Naive thymus-derived CD4-positive, alpha-beta T cell (primary cell): Measurements from ENCODE around the gene NKX3-2. TPM values are rescaled to one million over a fixed set of nuclear protein-coding genes. Genes with fewer than 3 reads are reported as not detected.
A peak's percentile ranks its signal among the peaks of the same experiment; 100 is the strongest.

Source experiments
- ATAC-seq: fragments of 150-1000 bp; cut with Tn5 transposase; 2 replicates; pipeline ENCODE4 v1.10.0; 2021; ENCODE audit warnings: mild to moderate bottlenecking, moderate library complexity
- CTCF ChIA-PET: fragments of 350-600 bp; sonication (Branson Sonifier 250); formaldehyde crosslinking; loops from one replicate; lab custom pipeline; 2021; ENCODE audit warnings: antibody characterized with exemption; lab: Charles Lee
- POLR2A ChIA-PET: fragments of 350-600 bp; sonication (Branson Sonifier 250); formaldehyde crosslinking; loops from one replicate; lab custom pipeline; 2021; ENCODE audit warnings: antibody characterized with exemption, inconsistent platforms; lab: Charles Lee
- DNase-seq, 9 donors: peaks; one replicate each; pipeline versions ENCODE4 v3.0.0 to v3.0.0-alpha.2; 2020 to 2022; ENCODE audit warnings: mixed read lengths in 1 of 9
- H3K27ac ChIP-seq: one replicate; pipeline ENCODE4 v1.7.0; 2013; ENCODE audit warnings: mild to moderate bottlenecking, low read depth, low read length, moderate library complexity
- H3K27me3 ChIP-seq, 2 donors: one replicate each; pipeline ENCODE4 v1.7.0; 2013; ENCODE audit warnings: low read length in 2 of 2, mild to moderate bottlenecking in 2 of 2, moderate library complexity in 2 of 2; ENCODE audit not compliant: control insufficient read depth in 2 of 2, insufficient read depth in 2 of 2
- H3K36me3 ChIP-seq, 3 experiments: 1 replicate in 2 of 3; 2 replicates in 1 of 3; pipeline ENCODE4 v1.7.0; 2013; ENCODE audit warnings: low read length in 3 of 3, mild to moderate bottlenecking in 3 of 3, moderate library complexity in 1 of 3; ENCODE audit not compliant: insufficient read depth in 3 of 3, control insufficient read depth in 2 of 3
- H3K4me1 ChIP-seq, 2 donors: one replicate each; pipeline ENCODE4 v1.7.0; 2013; ENCODE audit warnings: low read length in 2 of 2, mild to moderate bottlenecking in 2 of 2, moderate library complexity in 1 of 2; ENCODE audit not compliant: control insufficient read depth in 2 of 2, insufficient read depth in 2 of 2
- H3K4me3 ChIP-seq: 2 replicates; pipeline ENCODE4 v1.7.0; 2013; ENCODE audit warnings: mild to moderate bottlenecking, low read length
- H3K9me3 ChIP-seq, 3 experiments: 1 replicate in 2 of 3; 2 replicates in 1 of 3; pipeline ENCODE4 v1.7.0; 2013; ENCODE audit warnings: low read length in 3 of 3; ENCODE audit not compliant: control insufficient read depth in 2 of 3
- H3K27ac Mint-ChIP-seq, 9 donors: one replicate each; pipeline ENCODE4 v1.8.0; 2020 to 2022; ENCODE audit warnings: mixed read lengths in 9 of 9, mild to moderate bottlenecking in 8 of 9, moderate library complexity in 5 of 9, inconsistent platforms in 2 of 9
- H3K27me3 Mint-ChIP-seq, 5 donors: one replicate each; pipeline ENCODE4 v1.8.0; 2021 to 2022; ENCODE audit warnings: mixed read lengths in 5 of 5, mild to moderate bottlenecking in 1 of 5
- H3K36me3 Mint-ChIP-seq, 5 donors: one replicate each; pipeline ENCODE4 v1.8.0; 2020 to 2022; ENCODE audit warnings: mixed read lengths in 5 of 5, mild to moderate bottlenecking in 3 of 5, inconsistent platforms in 1 of 5
- H3K4me1 Mint-ChIP-seq, 7 donors: one replicate each; pipeline ENCODE4 v1.8.0; 2020 to 2022; ENCODE audit warnings: mixed read lengths in 7 of 7, mild to moderate bottlenecking in 3 of 7, inconsistent platforms in 1 of 7
- H3K4me3 Mint-ChIP-seq, 10 donors: one replicate each; pipeline ENCODE4 v1.8.0; 2020 to 2022; ENCODE audit warnings: mild to moderate bottlenecking in 10 of 10, mixed read lengths in 10 of 10, moderate library complexity in 6 of 10, inconsistent platforms in 2 of 10
- H3K9me3 Mint-ChIP-seq, 11 donors: one replicate each; pipeline ENCODE4 v1.8.0; 2020 to 2022; ENCODE audit warnings: mixed read lengths in 11 of 11, mild to moderate bottlenecking in 4 of 11, inconsistent platforms in 1 of 11, moderate library complexity in 1 of 11
- intact Hi-C, 2 donors: fragments of 100-400 bp; cut with micrococcal nuclease; formaldehyde crosslinking; loops; one replicate each; pipeline ENCODE4 v1.15.1; 2023
- polyA plus RNA-seq, 2 donors: library from polyadenylated mRNA; unstranded; fragments of 300-500 nt; fragmentation: Illumina TruSeq; gene quantifications; one replicate each; pipeline ENCODE4 v1.2.3, GENCODE V29; 2021
- total RNA-seq, 6 experiments: library from RNA in 5 of 6; stranded (reverse) in 5 of 6; gene quantifications; 1 replicate in 5 of 6; 2 replicates in 1 of 6; pipeline ENCODE4 v1.2.3 and lab custom pipeline; 2021 to 2026

Gene NKX3-2
- total and polyA plus RNA-seq, 7 experiments from 2014 or later: not detected

DNA sequence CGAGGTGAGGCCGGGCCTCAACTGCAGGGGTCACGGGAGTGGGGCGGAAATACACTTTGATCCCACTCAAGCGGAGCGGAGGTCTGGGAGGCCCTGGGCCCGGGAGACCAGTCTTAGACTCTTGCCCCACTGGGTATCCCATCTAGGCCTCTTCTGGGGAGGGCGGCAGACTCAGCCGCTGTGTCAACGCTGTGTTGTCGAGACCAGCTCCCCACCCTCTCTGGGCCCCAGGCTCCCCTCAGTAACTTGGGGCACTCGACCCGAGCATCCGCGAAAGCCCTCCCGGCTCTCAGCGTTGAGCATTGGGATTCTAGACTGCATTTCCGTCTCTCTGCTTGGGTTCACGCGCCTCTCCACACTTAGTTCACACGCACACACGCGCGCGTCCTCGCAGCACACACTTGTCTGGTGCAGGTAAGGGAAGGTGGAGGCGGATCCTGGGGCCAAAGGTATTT is 1.7 kb downstream of the NKX3-2 start:
- Histone ChIP-seq H3K4me3 (no peak overlapping the region), H3K27me3 (peaks cover 30 to 66% of the 10 kb centered on the region in 2 donors), H3K4me1 (peaks cover 13 to 38% of the 10 kb centered on the region in 2 donors), H3K36me3 (no peaks in the 10 kb centered on the region), H3K9me3 (peaks cover 0 to 11% (median 0%) of the 10 kb centered on the region in 3 experiments), H3K27ac (no peak overlapping the region)
- DNase-seq: no peak
- H3K4me3 Mint-ChIP-seq: peak overlapping the region in 9 of 10 donors; percentile 10 to 87 (median 61)
- peak; percentile 10 for ATAC-seq
- H3K36me3 Mint-ChIP-seq: peaks cover 0 to 11% (median 0%) of the 10 kb centered on the region in 5 donors
- intact Hi-C loops: no loop called here
- ChIA-PET POLR2A (no interaction called here), CTCF (no interaction called here)
- H3K27ac Mint-ChIP-seq: peak overlapping the region in 2 of 9 donors; percentile 44 to 76
- peaks cover 0 to 43% (median 6%) of the 10 kb centered on the region in 11 donors for H3K9me3 Mint-ChIP-seq
- peaks cover 72 to 86% (median 74%) of the 10 kb centered on the region in 5 donors for H3K27me3 Mint-ChIP-seq
- H3K4me1 Mint-ChIP-seq: peaks cover 27 to 74% (median 58%) of the 10 kb centered on the region in 7 donors

DNA sequence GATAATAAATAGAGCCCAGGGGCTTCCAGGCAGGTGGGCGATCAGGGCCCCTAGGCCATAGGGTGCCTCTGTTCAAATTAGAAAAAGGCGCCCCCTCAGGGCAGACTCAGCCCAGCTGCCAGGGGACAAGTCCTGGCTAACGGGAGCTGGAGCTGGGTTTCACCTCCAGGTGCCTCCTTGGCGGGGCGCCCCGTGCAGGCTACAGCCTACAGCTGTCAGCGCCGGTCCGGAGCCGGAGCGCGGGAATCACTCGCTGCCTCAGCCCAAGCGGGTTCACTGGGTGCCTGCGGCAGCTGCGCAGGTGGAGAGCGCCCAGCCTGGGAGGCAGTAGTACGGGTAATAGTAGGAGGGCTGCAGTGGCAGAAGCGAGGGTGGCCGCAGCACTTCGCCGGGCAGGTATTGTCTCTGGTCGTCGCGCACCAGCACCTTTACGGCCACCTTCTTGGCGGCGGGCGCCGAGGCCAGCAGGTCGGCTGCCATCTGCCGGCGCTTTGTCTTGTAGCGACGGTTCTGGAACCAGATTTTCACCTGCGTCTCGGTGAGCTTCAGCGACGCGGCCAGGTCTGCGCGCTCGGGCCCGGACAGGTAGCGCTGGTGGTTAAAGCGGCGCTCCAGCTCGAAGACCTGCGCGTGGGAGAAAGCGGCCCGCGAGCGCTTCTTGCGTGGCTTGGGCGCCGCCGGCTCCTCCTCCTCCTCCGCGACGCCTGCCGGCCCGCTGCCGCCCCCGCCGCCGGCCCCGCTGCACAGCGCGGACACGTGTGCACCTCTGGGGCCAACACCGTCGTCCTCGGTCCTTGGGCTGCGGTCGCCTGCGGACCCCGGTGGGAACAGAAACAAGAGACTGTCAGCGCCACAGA is 2.4 kb downstream of the NKX3-2 start:
- H3K27me3 ChIP-seq: peaks cover 29 to 63% of the 10 kb centered on the region in 2 donors
- H3K4me1 ChIP-seq: peaks cover 12 to 35% of the 10 kb centered on the region in 2 donors
- Mint-ChIP-seq H3K9me3 (peaks cover 0 to 48% (median 8%) of the 10 kb centered on the region in 11 donors), H3K36me3 (peaks cover 0 to 10% (median 2%) of the 10 kb centered on the region in 5 donors), H3K27me3 (peaks cover 77 to 88% (median 78%) of the 10 kb centered on the region in 5 donors), H3K27ac (peak overlapping the region in 1 of 9 donors; percentile 52), H3K4me3 (peak overlapping the region; percentile 30 to 87 (median 68)), H3K4me1 (peaks cover 26 to 74% (median 56%) of the 10 kb centered on the region in 7 donors)
- no peak for DNase-seq
- H3K36me3 ChIP-seq: no peaks in the 10 kb centered on the region
- POLR2A ChIA-PET: no interaction called here
- no peak overlapping the region for H3K27ac ChIP-seq
- CTCF ChIA-PET: no interaction called here
- H3K4me3 ChIP-seq: no peak overlapping the region
- peaks cover 0 to 17% (median 0%) of the 10 kb centered on the region in 3 experiments for H3K9me3 ChIP-seq
- intact Hi-C loops: no loop called here
- ATAC-seq: peak; percentile 27

DNA sequence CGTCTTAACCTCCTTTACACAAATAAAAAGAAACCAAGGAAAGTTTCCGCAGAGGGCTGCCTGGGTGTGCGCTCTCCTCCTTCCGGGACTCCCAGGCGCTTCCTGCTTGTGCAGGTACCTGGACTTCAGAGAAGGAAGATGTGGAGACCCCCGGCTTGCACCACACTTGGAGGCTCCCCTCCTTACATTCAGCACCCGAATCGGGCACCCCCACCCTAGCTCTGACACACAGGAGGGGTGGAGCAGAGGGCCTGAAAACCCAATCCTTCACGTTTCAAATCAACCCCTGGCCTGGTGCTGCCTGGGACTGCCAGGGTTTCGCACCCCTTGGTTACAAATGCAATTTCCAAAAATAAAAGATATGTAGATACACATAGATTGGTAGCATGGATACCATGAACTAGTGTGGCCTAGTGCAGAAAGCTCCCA is 3.1 kb downstream of the NKX3-2 start:
- peak overlapping the region in 2 of 9 donors; percentile 17 to 74 for H3K27ac Mint-ChIP-seq
- H3K36me3 Mint-ChIP-seq: peaks cover 0 to 14% (median 6%) of the 10 kb centered on the region in 5 donors
- peaks cover 7 to 28% of the 10 kb centered on the region in 2 donors for H3K4me1 ChIP-seq
- H3K27me3 ChIP-seq: peaks cover 21 to 63% of the 10 kb centered on the region in 2 donors
- peaks cover 0 to 19% (median 0%) of the 10 kb centered on the region in 3 experiments for H3K9me3 ChIP-seq
- DNase-seq: no peak
- POLR2A ChIA-PET: no interaction called here
- no peak overlapping the region for H3K27ac ChIP-seq
- peaks cover 0 to 48% (median 14%) of the 10 kb centered on the region in 11 donors for H3K9me3 Mint-ChIP-seq
- peak overlapping the region; percentile 30 to 87 (median 60) for H3K4me3 Mint-ChIP-seq
- no peak overlapping the region for H3K4me3 ChIP-seq
- intact Hi-C loops: no loop called here
- no peaks in the 10 kb centered on the region for H3K36me3 ChIP-seq
- CTCF ChIA-PET: no interaction called here
- ATAC-seq: no peak
- peaks cover 20 to 70% (median 49%) of the 10 kb centered on the region in 7 donors for H3K4me1 Mint-ChIP-seq
- H3K27me3 Mint-ChIP-seq: peaks cover 77 to 88% (median 78%) of the 10 kb centered on the region in 5 donors

DNA sequence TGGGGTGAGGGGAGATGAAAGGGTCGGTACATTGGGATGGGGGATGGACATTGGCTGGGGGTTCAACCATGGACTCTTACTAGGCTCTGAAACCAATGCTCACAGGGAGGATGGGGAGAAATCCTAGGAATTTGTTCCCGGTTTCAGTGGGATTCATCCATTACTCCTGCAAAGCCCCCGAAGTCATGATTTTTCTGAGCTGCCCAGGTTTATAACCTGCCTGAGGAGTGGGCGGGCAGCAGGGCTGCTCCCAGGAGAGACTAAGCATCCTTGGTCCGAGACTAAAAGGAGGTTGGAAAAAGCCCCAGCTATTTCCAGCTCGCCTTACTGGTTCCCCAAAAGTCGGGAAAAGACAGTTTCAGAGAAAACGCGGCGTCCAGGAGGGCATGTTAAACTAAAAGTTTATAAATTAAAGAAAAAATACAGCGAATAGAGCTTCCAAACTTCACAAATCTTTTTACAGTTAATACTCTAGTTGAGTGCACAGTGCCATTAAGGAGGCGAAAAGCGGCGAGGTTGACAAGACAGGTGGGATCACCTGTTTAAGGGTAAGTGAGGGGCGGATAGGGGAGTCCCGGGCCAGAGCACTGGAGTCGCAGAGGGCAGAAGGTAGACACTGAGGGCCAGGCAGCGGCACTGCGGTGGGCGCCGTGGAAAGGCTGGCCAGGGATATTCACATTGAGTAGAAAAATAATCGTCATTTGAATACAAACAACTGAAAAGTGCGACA is 3.7 kb downstream of the NKX3-2 start:
- Mint-ChIP-seq H3K27me3 (peaks cover 77 to 90% (median 78%) of the 10 kb centered on the region in 5 donors), H3K9me3 (peaks cover 0 to 48% (median 14%) of the 10 kb centered on the region in 11 donors), H3K4me3 (peak overlapping the region in 8 of 10 donors; percentile 28 to 86 (median 60)), H3K36me3 (peaks cover 0 to 14% (median 3%) of the 10 kb centered on the region in 5 donors), H3K27ac (peak overlapping the region in 3 of 9 donors; percentile 17 to 74 (median 30)), H3K4me1 (peaks cover 18 to 67% (median 45%) of the 10 kb centered on the region in 7 donors)
- ChIA-PET CTCF (no interaction called here), POLR2A (no interaction called here)
- H3K27me3 ChIP-seq: peaks cover 18 to 62% of the 10 kb centered on the region in 2 donors
- H3K27ac ChIP-seq: no peak overlapping the region
- intact Hi-C loops: no loop called here
- H3K4me3 ChIP-seq: no peak overlapping the region
- peaks cover 7 to 28% of the 10 kb centered on the region in 2 donors for H3K4me1 ChIP-seq
- peaks cover 0 to 19% (median 0%) of the 10 kb centered on the region in 3 experiments for H3K9me3 ChIP-seq
- no peak for ATAC-seq
- H3K36me3 ChIP-seq: no peaks in the 10 kb centered on the region
- DNase-seq: no peak

DNA sequence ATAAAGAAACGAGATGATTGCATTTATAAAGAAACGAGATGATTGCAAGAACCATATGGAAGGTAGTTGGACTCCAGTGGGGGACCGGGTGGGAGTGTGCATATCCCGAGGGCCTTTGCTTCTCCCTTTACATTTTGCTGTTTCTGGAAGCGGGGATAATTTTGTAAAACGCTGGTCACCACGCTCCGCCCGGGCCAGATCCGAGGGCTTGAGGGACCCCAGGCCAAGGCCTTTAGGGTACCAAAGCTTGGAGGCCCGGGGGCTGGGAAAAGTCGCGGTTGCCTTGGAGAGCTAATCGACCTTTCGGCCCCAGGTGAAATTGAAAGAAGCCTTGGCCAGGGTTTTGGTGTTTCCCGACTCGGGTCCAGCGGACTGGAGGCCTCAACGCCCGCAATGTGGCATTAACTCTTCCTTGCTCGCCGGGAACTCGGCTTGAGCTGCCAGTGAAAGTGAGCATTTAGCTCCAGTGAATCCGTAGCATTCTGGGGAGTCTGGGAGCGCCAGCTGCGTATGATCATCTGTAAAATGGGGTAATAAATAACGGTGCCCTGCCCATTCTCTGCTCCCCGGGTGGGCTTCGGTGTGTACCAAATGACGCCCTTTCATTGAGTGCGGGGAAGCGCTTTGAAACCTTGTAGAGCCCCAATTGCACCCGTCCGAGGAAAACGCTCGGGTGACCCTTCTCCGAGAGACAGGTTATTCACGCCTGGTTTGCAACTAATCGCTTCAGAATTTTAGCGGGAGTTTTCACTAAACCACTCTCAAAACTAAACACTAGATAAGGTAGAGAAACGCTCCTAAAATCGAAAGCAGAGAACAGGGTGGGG is 4.5 kb downstream of the NKX3-2 start:
- no peak overlapping the region for H3K27ac ChIP-seq
- H3K9me3 Mint-ChIP-seq: peaks cover 0 to 45% (median 14%) of the 10 kb centered on the region in 11 donors
- peaks cover 0 to 14% (median 2%) of the 10 kb centered on the region in 5 donors for H3K36me3 Mint-ChIP-seq
- ChIA-PET CTCF (no interaction called here), POLR2A (no interaction called here)
- H3K4me1 Mint-ChIP-seq: peaks cover 11 to 59% (median 38%) of the 10 kb centered on the region in 7 donors
- H3K27me3 ChIP-seq: peaks cover 19 to 70% of the 10 kb centered on the region in 2 donors
- H3K27ac Mint-ChIP-seq: peak overlapping the region in 1 of 9 donors; percentile 33
- DNase-seq (no peak), ATAC-seq (no peak)
- intact Hi-C loops: no loop called here
- H3K4me3 Mint-ChIP-seq: peak overlapping the region in 9 of 10 donors; percentile 28 to 80 (median 58)
- H3K36me3 ChIP-seq: no peaks in the 10 kb centered on the region
- no peak overlapping the region for H3K4me3 ChIP-seq
- H3K9me3 ChIP-seq: peaks cover 0 to 19% (median 0%) of the 10 kb centered on the region in 3 experiments
- peaks cover 0 to 22% of the 10 kb centered on the region in 2 donors for H3K4me1 ChIP-seq
- peaks cover 76 to 91% (median 78%) of the 10 kb centered on the region in 5 donors for H3K27me3 Mint-ChIP-seq
